ENCODE data around the gene MAFG.

DNA sequence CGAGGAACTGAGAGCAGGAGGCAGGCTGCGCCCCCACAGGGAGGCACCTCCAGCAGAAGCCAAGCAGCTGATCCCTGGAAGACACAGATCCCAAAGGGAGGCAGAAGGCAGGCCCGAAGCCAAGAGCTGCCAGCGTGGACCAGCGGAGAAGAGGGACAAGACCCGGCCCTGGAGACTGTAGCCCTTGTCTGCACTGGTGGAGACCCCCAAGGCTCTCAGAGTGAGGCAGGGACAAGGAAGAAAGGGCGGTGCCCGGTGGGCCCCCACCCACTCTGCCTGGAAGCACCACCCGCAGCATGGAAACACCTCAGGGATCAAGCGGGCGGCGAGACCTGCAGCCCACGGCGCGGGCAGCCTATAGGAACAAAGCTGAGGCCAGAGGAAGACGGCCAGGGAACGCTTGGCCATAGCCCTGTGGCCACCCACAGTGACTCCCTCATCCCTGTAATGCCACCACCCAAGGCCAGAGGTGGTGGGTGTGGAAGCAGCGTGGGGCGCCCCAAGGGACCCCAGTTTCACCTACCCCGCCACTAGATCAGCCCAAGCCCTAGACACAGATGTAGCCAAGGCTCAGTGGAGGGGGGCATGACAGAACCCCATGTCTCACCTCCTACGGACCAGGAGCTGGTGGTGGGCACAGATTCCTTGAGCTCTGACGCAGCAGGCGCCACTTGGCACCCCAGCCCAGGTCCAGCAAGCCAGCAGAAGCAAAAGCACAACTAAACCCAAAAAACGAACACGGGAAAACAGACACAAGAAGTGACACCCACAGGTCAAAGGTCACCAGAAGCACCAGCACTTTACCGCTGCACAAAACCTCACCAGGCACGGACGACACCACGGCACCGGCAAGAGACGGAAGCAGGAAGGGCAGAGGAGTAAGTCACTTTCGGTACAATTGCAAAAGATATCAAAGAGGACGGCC lies 6.7 kb downstream of the MAFG start:
- TF ChIP-seq GATA2 (IDR thresholded peaks at IDR 0.05; ENCODE audit: low read depth, low read length), result no peak
- TF ChIP-seq GATA3 (IDR thresholded peaks at IDR 0.05; ENCODE audit: low read depth, low read length), result no peak
